Spleen (tissue), 13 donors: ENCODE results near the gene MKLN1. TPM values are rescaled to one million over a fixed set of nuclear protein-coding genes. Genes with fewer than 3 reads are reported as not detected.
A peak's percentile ranks its signal among the peaks of the same experiment; 100 is the strongest.

ENCODE experiments used
- DNase-seq: peaks from one replicate; pipeline ENCODE4 v3.0.0-alpha.2; 2020
- H3K27ac ChIP-seq, 8 donors: fragments of 200-600 bp; sonication (generic) in 7 of 8; 1 replicate in 4 of 8; 2 replicates in 4 of 8; pipeline versions ENCODE4 v1.5.0 to v1.8.0; 2016 to 2021; ENCODE audit warnings: inconsistent platforms in 4 of 8, mild to moderate bottlenecking in 4 of 8, moderate library complexity in 1 of 8
- H3K27me3 ChIP-seq, 7 donors: fragments of 200-600 bp; sonication (generic) in 6 of 7; replicated peaks in 1 of 7; 1 replicate in 4 of 7; 2 replicates in 3 of 7; pipeline versions ENCODE4 v1.5.0 to v1.8.0; 2016 to 2021; ENCODE audit warnings: inconsistent platforms in 3 of 7, mild to moderate bottlenecking in 1 of 7
- H3K36me3 ChIP-seq, 6 donors: fragments of 200-600 bp; sonication (generic) in 5 of 6; 1 replicate in 4 of 6; 2 replicates in 2 of 6; pipeline versions ENCODE4 v1.5.0 to v1.8.0; 2016 to 2021; ENCODE audit warnings: inconsistent platforms in 2 of 6
- H3K4me1 ChIP-seq, 6 donors: fragments of 200-600 bp; sonication (generic) in 5 of 6; 1 replicate in 3 of 6; 2 replicates in 3 of 6; pipeline versions ENCODE4 v1.5.0 to v1.8.0; 2016 to 2021; ENCODE audit warnings: inconsistent platforms in 3 of 6
- H3K4me3 ChIP-seq, 8 donors: fragments of 200-600 bp; sonication (generic) in 7 of 8; 1 replicate in 4 of 8; 2 replicates in 4 of 8; pipeline versions ENCODE4 v1.5.0 to v1.8.0; 2016 to 2021; ENCODE audit warnings: inconsistent platforms in 4 of 8, mild to moderate bottlenecking in 4 of 8, moderate library complexity in 2 of 8
- H3K9me3 ChIP-seq, 8 donors: fragments of 200-600 bp; sonication (generic) in 7 of 8; 1 replicate in 4 of 8; 2 replicates in 4 of 8; pipeline versions ENCODE4 v1.5.0 to v1.8.0; 2016 to 2021; ENCODE audit warnings: inconsistent platforms in 4 of 8
- CTCF ChIP-seq, 11 experiments: fragments of 200-600 bp in 7 of 11; fragments of 450-650 bp in 4 of 11; sonication (generic) in 4 of 11; IDR thresholded peaks in 8 of 11; conservative IDR thresholded peaks in 3 of 11; 1 replicate in 7 of 11; 2 replicates in 4 of 11; pipeline versions ENCODE4 v1.4.0 to v1.8.0; 2016 to 2021; ENCODE audit warnings: antibody characterized with exemption in 11 of 11, inconsistent platforms in 4 of 11, mild to moderate bottlenecking in 1 of 11
- POLR2A ChIP-seq, 3 donors: fragments of 450-650 bp; IDR thresholded peaks; one replicate each; pipeline ENCODE4 v1.5.1; 2017; ENCODE audit warnings: antibody characterized with exemption in 3 of 3, mild to moderate bottlenecking in 1 of 3
- POLR2AphosphoS5 ChIP-seq, 3 donors: sonication (generic); formaldehyde crosslinking; IDR thresholded peaks; one replicate each; pipeline ENCODE4 v1.5.1; 2017; ENCODE audit warnings: antibody characterized with exemption in 3 of 3
- WGBS, 5 donors: extraction: QIAGEN DNeasy Blood & Tissue Kit in 3 of 5; methylation state at CpG; one replicate each; pipeline versions ENCODE4 v1.1.5 to v1.1.7; 2013 to 2018; 5-methylcytosine and 5-hydroxymethylcytosine counted together
- intact Hi-C: fragments of 100-400 bp; cut with DNase I; formaldehyde crosslinking; loops from one replicate; pipeline ENCODE4 v1.15.0; 2023; ENCODE audit warnings: low total_unique reads
- long read RNA-seq, 2 donors: transcript quantifications; one replicate each; lab custom pipeline, GENCODE V29; 2026
- polyA plus RNA-seq, 3 donors: library from polyadenylated mRNA; stranded (reverse); fragments of 200-250 nt; gene quantifications; one replicate each; pipeline ENCODE4 v1.2.1, GENCODE V29; 2013
- total RNA-seq, 7 donors: library from RNA; depleted of rRNA in 3 of 7; stranded (reverse); fragments of >200 nt in 3 of 7; fragmentation: NEBNext Ultra II Directional in 4 of 7; extraction: Animal tissue kit (Norgen Biotek cat#: 25700) in 4 of 7; gene quantifications; one replicate each; pipeline versions ENCODE4 v1.1.0 to v1.2.1, GENCODE V29; 2016 to 2021
- donor health status: healthy with polysubstance abuse.
- donor health status: DM: no; HTN: no; CAD: no; lungs with moderate emphysema.
- donor health status: DM: no; HTN: no; CAD: no.
- donor health status: Bipolar disorder and iron deficiency.
- donor health status: healthy.
- donor health status: DM: no; HTN: no; CAD: no.
- donor health status: DM: yes; HTN: yes; CAD: no.

The MKLN1 gene
- 10 to 100 TPM; 47.6 to 87.4 (median 77.6) TPM for total RNA-seq
- polyA plus RNA-seq, result 1 to 10 TPM; 7.1 to 9.2 (median 8.2) TPM
- long read RNA-seq, donor 1, full-length matches to known transcripts, result 8 of 15 reads
- long read RNA-seq, donor 1, partial matches to known transcripts, result 7 of 15 reads
- long read RNA-seq, donor 1, other reads (novel, unspliced or antisense), result 0 of 15 reads
- long read RNA-seq, donor 2, full-length matches to known transcripts, result 1 of 23 reads
- long read RNA-seq, donor 2, partial matches to known transcripts, result 22 of 23 reads
- long read RNA-seq, donor 2, other reads (novel, unspliced or antisense), result 0 of 23 reads

GRCh38 chr7:131327626-131328376, at the start of gene MKLN1:
MKLN1 (plus strand) TSS chr7:131327876; CDS start chr7:131327900, 24 bp downstream.
- peak; percentile 98 for DNase-seq
- Histone ChIP-seq H3K9me3 (no peaks in the 10 kb centered on the region), H3K4me1 (peaks cover 22 to 63% (median 54%) of the 10 kb centered on the region in 6 donors), H3K27me3 (no peaks in the 10 kb centered on the region), H3K4me3 (peak within 1 kb of the TSS; percentile 57 to 90 (median 74)), H3K36me3 (peaks cover 0 to 2% (median 0%) of the 10 kb centered on the region in 6 donors), H3K27ac (peak within 1 kb of the TSS; percentile 92 to 97 (median 96))
- WGBS, 5 donors, result 0 to 1% (median 1%) methylated on average over 60 to 69 of the region's 69 CpGs
- intact Hi-C loops, result no loop called here
- TF ChIP-seq POLR2A (IDR thresholded peaks at IDR 0.05) (peak in 1 of 3 donors; percentile 22), CTCF (IDR thresholded peaks at IDR 0.05 in 8 of 11, conservative IDR thresholded peaks at IDR 0.05 in 3 of 11) (peak in 1 of 11 experiments; percentile 13), POLR2AphosphoS5 (IDR thresholded peaks at IDR 0.05) (peak; percentile 80 to 96 (median 91))

GRCh38 chr7:131279044-131279443, 48.6 kb upstream of the MKLN1 start:
- intact Hi-C loops, result no loop called here
- H3K27me3 ChIP-seq, result no peaks in the 10 kb centered on the region
- no peak for DNase-seq
- WGBS, 5 donors, result 33 to 65% (median 40%) methylated on average over 1 of the region's 1 CpG
- TF ChIP-seq CTCF (IDR thresholded peaks at IDR 0.05 in 8 of 11, conservative IDR thresholded peaks at IDR 0.05 in 3 of 11) (no peak), POLR2A (IDR thresholded peaks at IDR 0.05) (no peak), POLR2AphosphoS5 (IDR thresholded peaks at IDR 0.05) (no peak)
- H3K9me3 ChIP-seq, result peaks cover 0 to 10% (median 0%) of the 10 kb centered on the region in 8 donors
- H3K4me3 ChIP-seq, result no peak overlapping the region
- no peaks in the 10 kb centered on the region for H3K36me3 ChIP-seq
- H3K27ac ChIP-seq, result no peak overlapping the region
- H3K4me1 ChIP-seq, result no peaks in the 10 kb centered on the region

- 86 to 91% (median 89%) methylated on average over 5 of the region's 5 CpGs for WGBS, 5 donors
- Histone ChIP-seq H3K27ac (no peak overlapping the region), H3K9me3 (peaks cover 0 to 10% (median 0%) of the 10 kb centered on the region in 8 donors), H3K4me1 (no peaks in the 10 kb centered on the region), H3K36me3 (no peaks in the 10 kb centered on the region), H3K4me3 (no peak overlapping the region), H3K27me3 (no peaks in the 10 kb centered on the region)
- DNase-seq, result no peak
- no peak for TF ChIP-seq POLR2A (IDR thresholded peaks at IDR 0.05)
- no peak for TF ChIP-seq POLR2AphosphoS5 (IDR thresholded peaks at IDR 0.05)
- TF ChIP-seq CTCF (IDR thresholded peaks at IDR 0.05 in 8 of 11, conservative IDR thresholded peaks at IDR 0.05 in 3 of 11), result no peak
- intact Hi-C loops, result no loop called here
Measured at GRCh38 chr7:131281266-131282048, 46.2 kb upstream of the MKLN1 start.
